HG02938 (cell line): ENCODE results near the gene PRKAR2A.
"Not testable (repeated sequence)": the region's sequence is repeated elsewhere in the genome, so short reads cannot be mapped to it uniquely, and the experiment has no call there.

Experiments
- ATAC-seq: cut with Tn5 transposase; IDR thresholded peaks from one replicate; pipeline ENCODE4 v1.9.1; 2021; ENCODE audit warnings: mild to moderate bottlenecking, moderate library complexity; ENCODE audit not compliant: unreplicated experiment

Gene PRKAR2A

DNA sequence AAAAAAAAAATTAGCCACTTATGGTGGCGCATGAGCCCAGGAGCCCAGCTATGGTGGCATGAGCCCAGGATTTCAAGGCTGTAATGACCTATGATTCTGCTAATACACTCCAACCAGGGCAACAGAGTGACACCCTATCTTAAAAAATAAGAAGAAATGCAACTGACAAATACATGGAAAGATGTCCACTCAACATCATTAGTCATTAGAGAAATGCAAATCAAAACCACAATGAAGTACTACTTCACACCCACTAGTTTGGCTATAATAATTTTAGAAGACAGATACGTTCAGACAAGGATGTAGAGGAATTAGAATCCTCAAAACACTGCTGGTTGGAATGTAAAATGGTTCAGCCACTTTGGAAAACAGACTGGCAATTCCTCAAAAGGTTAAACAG lies 10.5 kb downstream of the PRKAR2A start:
- ATAC-seq: no peak

DNA sequence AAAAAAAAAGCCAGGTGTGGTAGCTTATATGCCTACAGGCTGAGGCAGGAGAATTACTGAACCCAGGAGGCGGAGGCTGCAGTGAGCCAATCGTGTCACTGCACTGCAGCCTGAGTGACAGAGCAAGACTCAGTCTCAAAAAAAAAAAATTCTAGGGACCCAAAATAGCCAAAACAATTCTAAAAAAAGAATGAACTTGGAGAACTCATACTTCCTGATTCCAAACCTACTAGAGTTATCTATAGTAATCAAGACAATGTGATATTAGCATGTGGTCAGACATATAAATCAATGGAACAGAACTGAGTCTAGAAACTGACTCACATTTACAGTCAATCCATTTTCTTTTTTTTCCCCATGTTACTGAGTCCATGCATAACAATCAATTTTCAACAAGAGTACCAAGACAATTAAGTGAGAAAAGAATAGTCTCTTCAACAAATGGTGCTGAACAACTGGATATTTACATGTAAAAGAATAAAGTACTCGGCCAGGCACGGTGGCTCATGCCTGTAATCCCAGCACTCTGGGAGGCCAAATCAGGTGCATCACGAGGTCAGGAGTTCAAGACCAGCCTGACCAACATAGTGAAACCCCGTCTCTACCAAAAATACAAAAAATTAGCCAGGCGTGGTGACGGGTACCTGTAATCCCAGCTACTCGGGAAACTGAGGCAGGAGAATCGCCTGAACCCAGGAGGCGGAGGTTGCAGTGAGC lies 11.9 kb downstream of the PRKAR2A start:
- ATAC-seq: no peak

DNA sequence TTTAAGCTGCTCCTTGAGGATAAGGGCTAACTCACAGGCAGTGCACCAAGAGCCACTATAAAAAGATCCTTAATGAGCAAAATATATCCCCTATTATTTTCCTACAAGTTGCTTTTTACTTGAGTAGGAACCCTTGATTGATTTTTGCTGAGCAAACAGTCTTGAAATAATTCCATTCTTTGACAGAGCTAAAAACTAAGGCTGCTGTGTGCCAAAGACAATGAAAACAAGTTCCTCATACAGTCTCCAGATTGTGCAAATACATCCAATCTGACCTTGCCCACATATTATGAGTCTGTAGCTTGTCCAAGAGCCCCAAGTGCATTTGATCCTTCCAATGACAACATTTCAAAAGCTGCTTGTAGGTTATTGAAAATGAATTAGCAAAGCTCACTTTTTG lies 15.0 kb downstream of the PRKAR2A start:
- ATAC-seq: no peak

DNA sequence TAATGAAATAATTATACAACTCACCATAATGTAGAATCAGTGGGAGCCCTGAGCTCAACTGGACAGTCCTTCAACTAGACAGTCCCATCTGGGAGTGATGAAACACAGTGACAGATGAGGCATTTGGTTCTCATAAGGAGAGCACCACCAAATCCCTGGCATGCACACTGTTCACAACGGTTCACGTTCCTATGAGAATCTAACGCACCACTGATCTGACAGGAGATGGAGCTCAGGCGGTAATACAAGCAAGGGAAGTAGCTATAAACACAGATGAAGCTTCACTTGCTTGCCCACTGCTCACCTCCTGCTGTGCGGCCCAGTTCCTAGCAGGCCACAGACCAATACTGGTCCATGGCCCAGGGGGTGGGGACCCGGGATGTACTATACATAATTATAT lies 17.0 kb downstream of the PRKAR2A start:
- ATAC-seq: no peak

DNA sequence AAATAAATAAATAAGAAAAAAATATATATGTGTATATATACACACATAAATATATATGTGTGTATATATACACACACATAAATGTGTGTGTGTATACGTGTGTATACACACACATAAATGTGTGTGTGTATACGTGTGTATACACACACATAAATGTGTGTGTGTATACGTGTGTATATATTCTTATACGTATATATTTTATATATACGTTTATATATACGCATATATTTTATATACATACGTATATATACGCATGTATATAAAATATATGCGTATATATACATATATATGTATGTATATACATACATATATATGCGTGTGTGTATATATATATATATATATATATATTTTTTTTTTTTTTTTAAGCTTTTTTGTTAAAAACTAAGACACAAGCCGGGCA lies 18.1 kb downstream of the PRKAR2A start:
- ATAC-seq: not testable (repeated sequence)

DNA sequence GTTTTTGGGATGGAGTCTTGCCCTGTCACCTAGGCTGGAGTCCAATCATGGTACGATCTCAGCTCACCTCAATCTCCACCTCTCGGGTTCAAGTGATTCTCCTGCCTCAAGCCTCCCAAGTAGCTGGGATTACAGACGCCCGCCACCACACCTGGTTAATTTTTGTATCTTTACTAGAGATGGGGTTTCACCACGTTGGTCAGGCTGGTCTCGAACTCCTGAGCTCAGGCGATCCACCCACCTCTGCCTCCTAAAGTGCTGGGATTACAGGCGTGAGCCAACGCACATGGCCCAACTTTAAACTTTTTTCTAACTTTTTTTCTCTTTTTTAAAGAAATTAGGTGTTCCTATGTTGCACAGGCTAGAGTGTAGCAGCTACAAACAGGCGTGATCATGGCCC lies 19.8 kb downstream of the PRKAR2A start:
- not testable (repeated sequence) for ATAC-seq

DNA sequence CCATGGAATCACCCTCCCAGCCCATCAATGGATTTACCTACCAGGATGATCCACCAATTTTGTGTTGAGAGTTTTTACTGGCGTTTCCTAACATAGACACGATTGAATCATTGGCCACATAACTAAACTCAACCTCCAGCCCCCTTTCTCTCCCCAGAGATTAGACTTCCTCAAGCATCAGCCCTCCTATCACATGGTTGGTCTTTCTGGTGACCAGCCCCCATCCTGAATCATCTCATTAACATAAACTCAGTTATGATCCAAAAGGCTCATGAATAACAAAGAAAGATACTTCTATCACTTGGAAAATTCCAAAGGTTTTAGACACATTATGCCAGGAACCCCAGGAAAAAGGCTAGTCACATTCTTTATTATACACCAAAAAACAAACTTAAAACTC lies 21.2 kb downstream of the PRKAR2A start:
- ATAC-seq: no peak

DNA sequence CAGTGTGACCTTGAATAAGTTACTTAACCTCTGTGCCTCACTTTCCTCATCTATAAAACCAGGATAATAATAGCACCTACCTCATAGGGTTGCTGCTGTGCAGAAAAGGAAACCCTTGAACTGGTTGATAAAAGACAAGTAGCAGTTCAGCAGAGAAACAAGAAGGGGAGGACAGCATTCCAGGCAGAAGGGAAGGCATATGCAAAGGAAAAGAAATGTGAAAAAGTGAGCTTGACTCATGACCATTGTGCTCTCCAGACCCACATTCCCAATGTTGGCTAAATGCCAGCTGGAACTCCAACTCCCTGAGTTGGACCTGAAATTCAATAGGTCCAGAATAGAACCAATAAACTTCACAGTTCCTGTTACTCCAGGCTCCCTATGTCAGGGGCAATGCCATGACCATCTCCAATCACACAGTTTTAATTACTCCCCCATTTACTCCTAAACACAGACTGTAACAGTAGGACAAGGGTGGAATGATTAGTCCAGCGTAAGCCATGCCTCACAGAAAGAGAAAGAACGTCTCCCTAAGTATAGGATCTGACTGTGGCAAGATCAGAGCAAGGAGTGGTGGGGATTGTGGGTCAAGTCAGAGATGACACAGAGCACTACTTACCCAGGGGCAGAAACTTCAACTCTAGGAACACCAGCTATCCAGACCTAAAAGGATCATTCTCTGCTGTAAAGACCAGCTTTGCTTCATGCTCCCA lies 26.9 kb downstream of the PRKAR2A start:
- ATAC-seq: no peak

DNA sequence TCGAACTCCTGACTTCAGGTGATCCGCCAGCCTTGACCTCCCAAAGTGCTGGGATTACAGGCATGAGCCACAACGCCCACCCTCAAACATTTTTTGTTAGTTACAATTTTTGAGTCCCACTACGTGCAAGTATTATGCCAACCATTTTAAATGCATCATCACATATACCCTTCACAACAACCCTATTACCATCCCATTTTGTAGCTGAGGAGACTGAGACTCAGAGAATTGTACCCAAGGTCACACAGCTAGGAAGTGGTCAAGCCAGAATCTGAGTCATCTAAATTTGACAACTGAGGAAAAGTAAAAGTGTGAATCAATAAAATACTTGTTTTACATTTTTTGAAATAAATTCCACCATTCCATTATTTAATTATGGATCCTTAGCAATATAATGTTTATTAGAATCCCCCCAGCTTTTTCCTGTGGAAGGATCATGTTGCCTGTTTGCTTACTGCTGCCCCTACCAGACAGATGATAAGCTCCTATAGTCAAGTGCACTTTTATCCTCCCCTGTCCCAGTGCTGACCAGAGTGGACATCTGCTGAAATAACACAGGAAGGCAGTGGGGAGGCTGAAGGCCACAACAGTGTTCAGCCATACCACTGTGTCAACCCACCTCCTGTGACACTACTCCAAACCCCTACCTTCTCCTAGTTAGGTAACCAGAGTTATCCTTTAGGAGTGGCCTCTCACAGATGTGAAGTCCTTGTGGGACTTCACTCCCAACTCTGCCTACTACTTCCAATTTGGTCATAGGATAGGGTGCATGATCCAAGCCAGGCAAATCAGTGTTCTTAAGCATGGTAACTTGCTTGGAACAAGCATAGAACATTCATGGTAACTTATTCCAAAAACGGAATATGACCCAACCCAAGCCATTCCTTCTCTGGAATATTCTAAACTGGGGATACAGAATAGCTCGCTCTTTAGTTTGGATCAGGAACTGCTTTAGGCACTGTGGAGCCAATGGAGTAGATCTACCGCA lies 28.1 kb downstream of the PRKAR2A start:
- ATAC-seq: no peak

DNA sequence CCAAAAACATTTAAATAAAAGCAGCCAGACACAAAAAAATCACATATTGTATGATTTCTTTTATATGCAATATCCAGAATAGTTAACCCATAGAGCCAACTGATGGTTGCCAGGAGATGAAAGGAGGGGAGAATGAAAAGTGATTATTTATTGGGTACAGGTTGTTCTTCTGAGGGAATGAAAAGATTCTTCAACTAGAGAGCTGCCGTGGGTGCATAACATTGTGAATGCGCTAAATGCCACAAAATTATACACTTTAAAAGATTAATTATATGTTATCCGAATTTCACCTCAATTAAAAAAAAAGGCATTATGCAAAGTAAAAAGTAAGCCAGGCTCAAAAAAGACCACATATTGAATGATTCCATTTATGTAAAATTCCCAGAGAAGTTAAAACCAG lies 36.1 kb downstream of the PRKAR2A start:
- no peak for ATAC-seq

DNA sequence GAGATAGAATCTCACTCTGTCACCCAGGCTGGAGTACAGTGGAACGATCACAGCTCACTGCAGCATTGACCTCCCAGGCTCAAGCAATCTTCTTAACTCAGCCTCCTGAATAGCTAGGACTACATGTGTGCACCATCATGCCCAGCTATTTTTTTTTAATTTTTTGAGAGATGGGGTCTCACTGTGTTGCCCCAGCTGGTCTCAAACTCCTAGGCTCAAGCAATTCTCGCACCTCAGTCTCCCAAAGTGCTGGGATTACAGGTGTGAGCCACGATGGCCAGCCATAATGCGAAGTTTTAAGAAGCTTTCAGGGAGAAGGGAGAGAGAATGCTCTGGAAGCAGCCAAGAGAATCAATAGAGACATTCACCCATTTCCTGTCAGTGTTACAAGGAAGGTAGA lies 42.7 kb downstream of the PRKAR2A start:
- ATAC-seq: no peak

DNA sequence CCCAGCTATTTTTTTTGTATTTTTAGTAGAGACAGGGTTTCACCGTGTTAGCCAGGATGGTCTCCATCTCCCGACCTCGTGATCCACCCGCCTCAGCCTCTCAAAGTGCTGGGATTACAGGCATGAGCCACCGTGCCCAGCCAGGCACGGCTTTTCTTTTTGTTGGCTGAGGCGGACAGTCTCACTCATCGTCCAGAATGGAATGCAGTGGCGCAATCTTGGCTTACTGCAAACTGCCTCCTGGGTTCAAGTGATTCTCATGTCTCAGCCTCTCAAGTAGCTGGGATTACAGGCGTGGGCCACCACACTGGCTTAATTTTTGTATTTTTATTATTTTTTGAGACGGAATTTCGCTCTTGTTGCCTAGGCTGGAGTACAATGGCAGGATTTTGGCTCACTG lies 46.8 kb downstream of the PRKAR2A start:
- not testable (repeated sequence) for ATAC-seq

DNA sequence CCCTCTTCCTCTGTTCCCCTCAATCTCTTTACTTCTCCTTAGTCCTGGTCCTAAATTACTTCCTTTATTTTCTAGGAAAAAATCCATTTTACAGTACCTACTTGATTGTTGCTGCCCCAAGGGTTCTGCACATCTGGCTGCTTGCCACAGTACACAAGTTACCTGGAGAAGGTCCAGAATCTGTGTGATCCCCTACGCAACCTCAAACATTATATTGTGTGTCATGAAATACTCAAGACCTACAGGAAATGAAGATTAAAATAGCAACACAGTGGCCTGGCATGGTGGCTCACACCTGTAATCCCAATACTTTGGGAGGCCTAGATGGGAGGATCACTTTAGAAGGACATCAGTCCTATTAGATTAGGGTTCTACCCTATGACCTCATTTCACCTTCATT lies 48.7 kb downstream of the PRKAR2A start:
- ATAC-seq: no peak

DNA sequence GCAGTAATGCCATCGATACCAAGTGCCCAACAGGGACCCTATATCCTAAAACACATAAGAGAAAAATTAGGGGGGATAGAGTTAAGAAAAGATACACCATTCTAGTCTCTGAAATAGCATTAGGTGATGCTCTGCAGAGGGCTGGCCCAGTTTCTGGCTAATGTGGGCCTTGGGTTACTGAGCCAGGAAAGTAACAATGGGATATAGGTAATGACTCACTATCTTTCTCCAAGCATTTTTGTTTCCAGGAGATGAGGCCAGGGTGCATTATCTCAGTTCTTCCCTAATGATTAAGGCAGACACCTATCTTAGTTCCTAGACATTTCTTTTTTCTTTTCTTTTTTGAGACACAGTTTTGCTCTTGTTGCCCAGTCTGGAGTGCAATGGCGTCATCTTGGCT lies 50.0 kb downstream of the PRKAR2A start:
- no peak for ATAC-seq

DNA sequence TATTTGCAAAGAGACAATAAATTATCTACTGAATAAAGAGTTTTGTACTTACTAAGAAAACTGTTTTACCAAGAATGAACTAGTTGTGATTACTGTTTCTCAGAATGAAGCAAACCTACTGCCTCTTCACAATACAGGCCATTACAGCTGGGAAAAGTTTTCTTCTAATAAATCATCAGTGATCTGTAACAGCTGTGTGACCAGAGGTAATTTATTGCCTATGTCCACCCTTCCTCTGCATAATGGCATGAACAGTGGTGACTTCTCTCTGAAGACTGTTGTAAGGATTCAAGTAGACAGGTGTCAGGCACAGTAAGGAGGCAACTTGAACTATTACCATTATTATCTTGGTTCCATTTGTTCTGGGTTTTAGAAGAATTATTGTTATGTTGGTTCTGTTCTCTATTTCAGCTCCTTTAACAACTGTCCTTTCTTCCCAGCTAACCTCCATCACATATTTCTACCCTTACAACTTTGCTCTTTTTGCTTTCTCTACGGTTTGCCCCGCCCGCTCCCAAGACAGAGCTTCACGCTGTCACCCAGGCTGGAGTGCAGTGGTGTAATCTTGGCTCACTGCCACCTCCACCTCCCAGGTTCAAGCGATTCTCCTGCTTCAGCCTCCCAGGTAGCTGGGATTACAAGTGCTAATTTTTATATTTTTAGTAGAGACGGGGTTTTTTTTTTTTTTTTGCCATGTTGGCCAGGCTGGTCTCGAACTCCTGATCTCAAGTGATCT lies 51.5 kb downstream of the PRKAR2A start:
- no peak for ATAC-seq

DNA sequence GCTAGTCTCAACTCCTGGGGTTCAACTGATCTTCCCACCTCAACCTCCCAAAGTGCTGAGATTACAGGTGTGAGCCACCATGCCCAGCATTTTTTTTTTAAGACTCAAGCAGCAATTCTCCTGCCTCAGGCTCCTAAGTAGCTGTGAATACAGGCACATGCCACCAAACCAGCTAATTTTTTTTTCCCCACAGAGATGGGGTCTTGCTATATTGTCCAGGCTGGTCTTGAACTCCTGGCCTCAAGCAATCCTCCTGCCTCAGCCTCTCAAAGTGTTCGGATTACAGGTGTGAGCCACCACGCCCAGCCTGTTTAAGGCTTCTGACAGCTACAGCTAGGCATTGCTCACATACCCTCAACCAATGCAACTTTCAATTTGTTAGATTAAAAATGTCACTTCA lies 54.2 kb downstream of the PRKAR2A start:
- not testable (repeated sequence) for ATAC-seq

DNA sequence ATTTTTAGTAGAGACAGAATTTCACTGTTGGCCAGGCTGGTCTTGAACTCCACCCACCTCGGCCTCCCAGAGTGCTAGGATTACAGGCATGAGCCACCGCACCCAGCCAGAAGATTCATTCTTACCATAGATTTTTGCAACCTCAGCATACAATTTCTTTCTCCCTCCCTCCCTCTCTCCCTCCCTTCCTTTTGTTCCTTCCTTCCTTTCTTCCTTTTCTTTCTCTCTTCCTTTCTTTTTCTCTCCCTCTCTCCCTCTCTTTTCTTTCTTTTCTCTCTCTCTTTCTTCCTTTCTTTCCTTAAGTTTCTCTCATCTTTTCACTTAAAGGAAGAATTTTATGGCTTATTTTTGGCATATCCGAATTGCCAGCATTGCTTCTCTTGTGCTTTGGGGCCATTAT lies 58.0 kb downstream of the PRKAR2A start:
- ATAC-seq: no peak

DNA sequence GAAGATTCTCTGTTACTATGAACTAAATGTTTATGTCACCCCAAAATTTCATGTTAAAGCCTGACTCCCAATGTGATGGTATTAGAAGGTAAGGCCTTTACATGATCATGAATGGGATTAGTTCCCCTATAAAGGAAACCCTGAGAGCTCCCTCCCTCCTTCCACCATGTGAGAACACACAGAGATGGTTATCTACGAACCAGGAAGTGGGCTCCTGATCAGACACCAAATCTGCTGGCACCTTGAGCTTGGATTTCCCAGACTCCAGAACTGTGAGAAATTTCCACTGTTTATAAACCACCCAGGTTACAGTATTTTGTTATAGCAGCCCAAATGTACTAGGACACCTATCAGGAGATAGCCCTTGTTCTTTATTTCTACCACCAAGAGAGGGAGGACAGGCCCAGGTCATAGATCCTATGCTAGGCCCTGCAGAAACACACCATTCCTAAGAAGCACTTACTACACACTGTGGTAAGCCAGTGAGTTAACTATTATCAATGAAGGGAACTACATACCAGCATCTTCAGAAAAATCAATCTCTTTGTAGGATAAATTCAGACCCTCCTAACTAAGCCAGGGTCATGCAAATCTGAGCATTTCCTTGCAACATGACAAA lies 59.0 kb downstream of the PRKAR2A start:
- no peak for ATAC-seq

DNA sequence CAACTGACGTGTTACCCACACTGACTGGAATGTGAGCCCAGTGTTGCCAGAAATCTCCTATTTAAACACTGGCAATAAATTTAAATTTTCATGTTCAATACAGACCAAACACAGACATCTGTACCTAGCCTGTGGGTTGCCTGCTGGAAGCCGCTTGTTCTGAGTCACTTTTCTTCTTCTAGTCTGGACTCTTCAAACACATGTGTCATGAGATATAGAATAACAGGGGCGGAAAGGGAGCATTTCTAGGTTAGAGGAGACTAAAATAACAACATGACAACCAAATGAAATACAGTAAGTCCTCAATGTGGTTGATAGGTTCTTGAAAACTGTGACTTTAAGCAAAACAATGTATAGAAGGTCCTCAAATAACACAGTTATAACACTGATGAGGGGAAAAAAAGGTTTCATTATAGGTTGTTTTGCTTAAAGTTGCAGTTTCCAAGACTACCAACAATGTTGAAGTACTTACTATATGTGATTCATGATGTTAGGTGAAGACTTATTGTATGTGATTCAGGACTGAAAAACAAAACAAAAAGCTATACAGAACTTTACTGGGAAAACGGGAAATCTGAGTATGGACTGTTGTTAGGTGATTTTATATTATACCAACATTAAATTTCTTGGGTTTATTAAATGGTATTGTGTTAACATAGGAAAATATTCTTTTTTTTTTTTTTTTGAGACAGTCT lies 63.1 kb downstream of the PRKAR2A start:
- ATAC-seq: no peak

DNA sequence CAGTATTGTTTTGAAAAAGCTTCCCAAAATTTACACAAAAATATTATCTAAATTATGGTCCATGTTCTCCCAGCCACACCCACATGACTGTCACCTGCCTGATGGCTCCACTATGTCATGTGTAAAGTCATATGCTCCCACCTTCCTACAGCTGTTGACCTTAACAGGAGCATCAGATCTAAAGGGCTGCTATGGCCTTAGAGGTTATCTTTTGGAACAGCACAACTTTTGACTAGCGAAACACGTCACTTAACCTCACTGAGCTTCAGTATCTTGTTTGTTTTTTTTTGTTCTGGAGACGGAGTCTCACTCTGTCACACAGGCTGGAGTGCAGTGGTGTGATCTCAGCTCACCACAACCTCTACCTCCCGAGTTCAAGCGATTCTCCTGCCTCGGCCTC lies 64.4 kb downstream of the PRKAR2A start:
- no peak for ATAC-seq
